H1 (cell line): Measurements from ENCODE around the gene CUL4B. TPM values are rescaled to one million over a fixed set of nuclear protein-coding genes. Genes with fewer than 3 reads are reported as not detected.

Experiments
- CTCF ChIA-PET: fragments of 300-600 bp; sonication (Branson Sonifier 250); formaldehyde crosslinking; loops from one replicate; lab custom pipeline; 2021; ENCODE audit not compliant: partially characterized antibody; lab: Charles Lee
- POLR2A ChIA-PET: fragments of 300-600 bp; sonication (Branson Sonifier 250); formaldehyde crosslinking; loops from one replicate; lab custom pipeline; 2021; ENCODE audit warnings: inconsistent platforms; ENCODE audit not compliant: partially characterized antibody; lab: Charles Lee
- DNase-seq, 2 experiments: peaks; one replicate each; pipeline versions ENCODE4 v3.0.0 to v3.0.0-alpha.2; 2010 to 2022; ENCODE audit warnings: low spot score in 2 of 2, low read depth in 1 of 2, mixed read lengths in 1 of 2
- FAIRE-seq: peaks from 2 replicates; lab custom pipeline; 2011; peaks lifted over from hg19 to GRCh38; lab: Jason Lieb, UNC
- H2AFZ ChIP-seq: 2 replicates; pipeline ENCODE4 v1.8.1; 2012; ENCODE audit warnings: low read length, inconsistent platforms
- H2AK5ac ChIP-seq: 2 replicates; pipeline ENCODE4 v1.6.1; 2013; ENCODE audit warnings: low read depth, low read length
- H2BK120ac ChIP-seq: replicated peaks from 2 replicates; pipeline ENCODE3; 2013; ENCODE audit warnings: low read depth, low read length, inconsistent platforms
- H2BK12ac ChIP-seq: 2 replicates; pipeline ENCODE4 v1.6.1; 2013; ENCODE audit warnings: low read depth, low read length
- H2BK15ac ChIP-seq: 2 replicates; pipeline ENCODE4 v1.6.1; 2013; ENCODE audit warnings: low read length
- H2BK20ac ChIP-seq: 2 replicates; pipeline ENCODE4 v1.6.1; 2013; ENCODE audit warnings: low read length
- H2BK5ac ChIP-seq: 2 replicates; pipeline ENCODE4 v1.6.1; 2013; ENCODE audit warnings: low read depth, low read length
- H3K14ac ChIP-seq: 2 replicates; pipeline ENCODE4 v1.6.1; 2013; ENCODE audit warnings: inconsistent platforms; ENCODE audit not compliant: insufficient read length
- H3K18ac ChIP-seq: 2 replicates; pipeline ENCODE4 v1.6.1; 2013; ENCODE audit warnings: low read length; ENCODE audit errors: extremely low read depth
- H3K23ac ChIP-seq: 2 replicates; pipeline ENCODE4 v1.6.1; 2013; ENCODE audit warnings: inconsistent platforms; ENCODE audit not compliant: insufficient read length
- H3K23me2 ChIP-seq: 2 replicates; pipeline ENCODE4 v1.6.1; 2013; ENCODE audit warnings: low read depth, low read length
- H3K27ac ChIP-seq: 2 replicates; pipeline ENCODE4 v1.6.1; 2011; ENCODE audit warnings: low read depth, low read length, inconsistent platforms
- H3K27me3 ChIP-seq, 4 experiments: replicated peaks in 1 of 4; 1 replicate in 1 of 4; 2 replicates in 3 of 4; pipeline versions ENCODE4 v1.6.1 to v1.8.1; 2011 to 2013; ENCODE audit warnings: low read length in 3 of 4, mild to moderate bottlenecking in 3 of 4, inconsistent platforms in 2 of 4, mixed read lengths in 2 of 4, moderate library complexity in 1 of 4; ENCODE audit not compliant: control insufficient read depth in 3 of 4, insufficient read depth in 3 of 4; ENCODE audit errors: extremely low read depth in 1 of 4
- H3K36me3 ChIP-seq, 4 experiments: 2 replicates each; pipeline versions ENCODE4 v1.6.1 to v1.8.1; 2011 to 2013; ENCODE audit warnings: mild to moderate bottlenecking in 4 of 4, low read length in 3 of 4, moderate library complexity in 2 of 4, control low read depth in 1 of 4, inconsistent platforms in 1 of 4; ENCODE audit not compliant: insufficient read depth in 4 of 4, control insufficient read depth in 2 of 4
- H3K4ac ChIP-seq: replicated peaks from 2 replicates; pipeline ENCODE3; 2013; ENCODE audit warnings: low read length, low read depth, mixed read lengths, inconsistent platforms; ENCODE audit not compliant: insufficient read length
- H3K4me1 ChIP-seq, 4 experiments: replicated peaks in 1 of 4; 1 replicate in 1 of 4; 2 replicates in 3 of 4; pipeline versions ENCODE4 v1.6.1 to v1.8.1; 2011 to 2013; ENCODE audit warnings: low read length in 3 of 4, inconsistent platforms in 2 of 4, mixed read lengths in 1 of 4; ENCODE audit not compliant: insufficient read depth in 4 of 4, control insufficient read depth in 3 of 4
- H3K4me2 ChIP-seq, 2 experiments: 2 replicates each; pipeline versions ENCODE4 v1.6.1 to v1.8.1; 2011 to 2013; ENCODE audit warnings: low read depth in 2 of 2, low read length in 2 of 2, control low read depth in 1 of 2, inconsistent platforms in 1 of 2, mild to moderate bottlenecking in 1 of 2; ENCODE audit not compliant: insufficient read depth in 1 of 2
- H3K4me3 ChIP-seq, 4 experiments: fragments of 200-600, 300-600 bp in 1 of 4; sonication (generic), shearing (Covaris generic), sonication (Bioruptor Twin) in 1 of 4; 2 replicates each; pipeline versions ENCODE4 v1.5.1 to v1.8.1; 2011 to 2016; ENCODE audit warnings: low read length in 4 of 4, low read depth in 3 of 4, control low read depth in 2 of 4, inconsistent platforms in 2 of 4, mild to moderate bottlenecking in 2 of 4, mixed read lengths in 1 of 4, moderate library complexity in 1 of 4; ENCODE audit not compliant: insufficient read depth in 2 of 4; ENCODE audit errors: extremely low read depth in 1 of 4
- H3K56ac ChIP-seq: replicated peaks from 2 replicates; pipeline ENCODE3; 2013; ENCODE audit warnings: low read depth, mild to moderate bottlenecking, mixed read lengths, low read length, inconsistent platforms; ENCODE audit not compliant: insufficient read length
- H3K79me1 ChIP-seq: 2 replicates; pipeline ENCODE4 v1.6.1; 2013; ENCODE audit warnings: low read depth, low read length, control low read depth
- H3K79me2 ChIP-seq, 2 experiments: 2 replicates each; pipeline versions ENCODE4 v1.6.1 to v1.8.1; 2012 to 2013; ENCODE audit warnings: low read length in 2 of 2, mild to moderate bottlenecking in 2 of 2, inconsistent platforms in 1 of 2; ENCODE audit not compliant: insufficient read depth in 2 of 2, control insufficient read depth in 1 of 2
- H3K9ac ChIP-seq, 4 experiments: replicated peaks in 1 of 4; 1 replicate in 1 of 4; 2 replicates in 3 of 4; pipeline versions ENCODE4 v1.6.1 to v1.8.1; 2011 to 2013; ENCODE audit warnings: low read depth in 3 of 4, low read length in 3 of 4, control low read depth in 2 of 4, mild to moderate bottlenecking in 2 of 4, moderate library complexity in 2 of 4, inconsistent platforms in 1 of 4; ENCODE audit errors: extremely low read depth in 1 of 4
- H3K9me3 ChIP-seq, 2 experiments: 2 replicates each; pipeline versions ENCODE4 v1.6.1 to v1.8.1; 2012 to 2013; ENCODE audit warnings: mild to moderate bottlenecking in 2 of 2, moderate library complexity in 2 of 2, control low read depth in 1 of 2, inconsistent platforms in 1 of 2, low read depth in 1 of 2, low read length in 1 of 2, mixed read lengths in 1 of 2; ENCODE audit not compliant: insufficient read depth in 2 of 2
- H4K20me1 ChIP-seq, 2 experiments: replicated peaks in 1 of 2; 2 replicates each; pipeline versions ENCODE3 to v1.8.1; 2011 to 2013; ENCODE audit warnings: inconsistent platforms in 2 of 2, low read length in 2 of 2, mild to moderate bottlenecking in 1 of 2; ENCODE audit not compliant: insufficient read depth in 2 of 2, control insufficient read depth in 1 of 2
- H4K5ac ChIP-seq: 2 replicates; pipeline ENCODE4 v1.6.1; 2013; ENCODE audit warnings: low read length, low read depth, mixed read lengths, inconsistent platforms; ENCODE audit not compliant: insufficient read length
- H4K8ac ChIP-seq: 2 replicates; pipeline ENCODE4 v1.8.0; 2013; ENCODE audit warnings: mild to moderate bottlenecking, moderate library complexity, low read length, inconsistent platforms; ENCODE audit not compliant: insufficient read depth; ENCODE audit errors: extremely low read depth
- H4K91ac ChIP-seq: replicated peaks from 2 replicates; pipeline ENCODE3; 2013; ENCODE audit warnings: low read length, mixed read lengths, inconsistent platforms; ENCODE audit not compliant: insufficient read length
- CHD2 ChIP-seq: IDR thresholded peaks from 2 replicates; pipeline ENCODE4 v1.6.1; 2012; ENCODE audit warnings: low read length, improper control_type of control experiment
- CREB1 ChIP-seq: IDR thresholded peaks from 2 replicates; pipeline ENCODE4 v1.6.1; 2012; ENCODE audit warnings: inconsistent platforms
- HDAC6 ChIP-seq: IDR thresholded peaks from one replicate; pipeline ENCODE4 v1.7.1; 2012; ENCODE audit warnings: low read depth, mild to moderate bottlenecking, inconsistent platforms, low read length, moderate library complexity
- MAFK ChIP-seq: IDR thresholded peaks from 2 replicates; pipeline ENCODE4 v1.6.1; 2012; ENCODE audit warnings: low read depth, mild to moderate bottlenecking, improper control_type of control experiment, low read length
- RNF2 ChIP-seq: fragments of 200-900, 300-1000 bp; sonication (generic); IDR thresholded peaks from 2 replicates; pipeline ENCODE4 v1.7.1; 2016; ENCODE audit warnings: borderline replicate concordance, low read depth, mild to moderate bottlenecking, antibody characterized with exemption, low read length; ENCODE audit not compliant: poor library complexity, severe bottlenecking; ENCODE audit errors: missing control alignments
- WGBS, 2 experiments: shearing (Covaris generic) in 1 of 2; methylation state at CpG; one replicate each; pipeline versions ENCODE4 v1.1.6 to v1.1.7; 2013 to 2015; ENCODE audit warnings: low lambda C conversion rate in 2 of 2, mixed read lengths in 2 of 2, inconsistent platforms in 1 of 2, low coverage in 1 of 2, missing lambda C conversion rate in 1 of 2; ENCODE audit not compliant: insufficient replicate concordance in 2 of 2, insufficient coverage in 1 of 2, insufficient read length in 1 of 2; ENCODE audit errors: extremely low coverage in 1 of 2, missing lambda C conversion rate in 1 of 2; 5-methylcytosine and 5-hydroxymethylcytosine counted together
- polyA plus RNA-seq, 7 experiments: library from polyadenylated mRNA; depleted of rRNA in 3 of 7; stranded (reverse) in 5 of 7; unstranded in 2 of 7; fragments of >200 nt in 5 of 7; fragments of 200-250 nt in 2 of 7; gene quantifications; 1 replicate in 5 of 7; 2 replicates in 1 of 7; 4 replicates in 1 of 7; pipeline versions ENCODE4 v1.2.1 to v1.2.3, GENCODE V29; 2011 to 2013; ENCODE audit warnings: missing spikeins in 2 of 7, mixed read lengths in 2 of 7
- total RNA-seq: library from RNA; stranded (reverse); fragmentation: NEBNext Ultra II Directional; extraction: Animal tissue kit (Norgen Biotek cat#: 25700); gene quantifications from 2 replicates; pipeline ENCODE4 v1.2.1, GENCODE V29; 2021
- TF ChIP-seq, protein P1 (sequence below): IDR thresholded peaks from 2 replicates; pipeline ENCODE4 v1.6.1; 2011; ENCODE audit warnings: low read length, improper control_type of control experiment
- TF ChIP-seq, protein P2 (sequence below): IDR thresholded peaks from 2 replicates; pipeline ENCODE4 v1.6.1; 2012; ENCODE audit warnings: inconsistent platforms
- TF ChIP-seq, protein P3 (sequence below): IDR thresholded peaks from 2 replicates; pipeline ENCODE4 v1.6.1; 2012; ENCODE audit warnings: inconsistent platforms

Gene CUL4B
- total and polyA plus RNA-seq, 2 of the 8 experiments (the other 6 are each of a cell fraction or from before 2014, with no cell fraction given): 11.7 to 44.0 TPM

DNA sequence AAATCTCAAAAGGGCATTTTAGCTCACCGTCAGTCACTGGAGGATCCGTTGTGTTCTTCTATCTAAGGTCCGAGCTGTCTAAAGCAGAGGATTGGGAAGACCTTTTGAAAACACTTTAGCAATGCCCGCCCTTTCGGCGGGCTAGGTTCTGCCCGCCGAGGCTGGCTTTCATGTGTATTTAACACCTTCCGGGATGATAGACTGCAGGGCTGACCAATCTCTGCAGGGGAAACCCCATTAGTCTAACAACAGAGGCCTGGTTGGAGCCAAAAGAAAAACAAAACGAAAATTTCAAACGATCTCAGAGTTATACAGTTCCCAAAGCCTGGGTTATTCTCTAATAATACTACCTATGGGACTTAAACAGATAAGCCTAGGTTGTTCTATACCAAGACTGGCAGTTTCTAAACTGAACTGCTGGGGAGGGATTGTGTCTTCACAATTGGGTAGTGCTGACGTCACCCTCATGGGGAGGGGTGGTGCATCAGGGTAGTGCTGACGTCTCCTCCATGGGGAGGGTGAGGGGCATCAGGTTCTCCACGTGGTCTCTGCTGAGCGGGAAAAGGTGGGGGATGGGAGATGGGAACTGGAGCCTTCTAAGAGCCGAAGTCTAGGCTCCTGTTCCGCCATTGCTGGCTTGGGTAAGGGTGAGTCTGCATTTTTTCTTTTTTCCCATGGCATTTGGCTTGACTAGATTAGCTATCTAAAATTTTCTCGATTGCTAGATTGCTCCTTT is 14.8 kb upstream of the CUL4B start:
- POLR2A ChIA-PET: interaction anchor here (0.9 to 1.5 kb wide), 2 partner anchors 14 to 15 kb away, joined by 3 to 5 read pairs; partner anchors contain the start of gene CUL4B
- H2BK5ac ChIP-seq: no peak overlapping the region
- H3K79me1 ChIP-seq: no peaks in the 10 kb centered on the region
- H3K23me2 ChIP-seq: no peaks in the 10 kb centered on the region
- H3K79me2 ChIP-seq: no peaks in the 10 kb centered on the region
- no peaks in the 10 kb centered on the region for H3K9me3 ChIP-seq
- no peak overlapping the region for H3K23ac ChIP-seq
- no peak for TF ChIP-seq RNF2
- TF ChIP-seq, protein P1, sequence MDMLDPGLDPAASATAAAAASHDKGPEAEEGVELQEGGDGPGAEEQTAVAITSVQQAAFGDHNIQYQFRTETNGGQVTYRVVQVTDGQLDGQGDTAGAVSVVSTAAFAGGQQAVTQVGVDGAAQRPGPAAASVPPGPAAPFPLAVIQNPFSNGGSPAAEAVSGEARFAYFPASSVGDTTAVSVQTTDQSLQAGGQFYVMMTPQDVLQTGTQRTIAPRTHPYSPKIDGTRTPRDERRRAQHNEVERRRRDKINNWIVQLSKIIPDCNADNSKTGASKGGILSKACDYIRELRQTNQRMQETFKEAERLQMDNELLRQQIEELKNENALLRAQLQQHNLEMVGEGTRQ: peak; percentile 35; the same call in 1 of the 2 replicates
- TF ChIP-seq, protein P2, sequence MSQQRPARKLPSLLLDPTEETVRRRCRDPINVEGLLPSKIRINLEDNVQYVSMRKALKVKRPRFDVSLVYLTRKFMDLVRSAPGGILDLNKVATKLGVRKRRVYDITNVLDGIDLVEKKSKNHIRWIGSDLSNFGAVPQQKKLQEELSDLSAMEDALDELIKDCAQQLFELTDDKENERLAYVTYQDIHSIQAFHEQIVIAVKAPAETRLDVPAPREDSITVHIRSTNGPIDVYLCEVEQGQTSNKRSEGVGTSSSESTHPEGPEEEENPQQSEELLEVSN: peak; percentile 99
- TF ChIP-seq CREB1: peak; percentile 63
- TF ChIP-seq CHD2: peak; percentile 16; the same call in 1 of the 2 replicates
- no peak for TF ChIP-seq HDAC6
- TF ChIP-seq MAFK: peak; percentile 3; the same call in 1 of the 2 replicates
- TF ChIP-seq, protein P3, sequence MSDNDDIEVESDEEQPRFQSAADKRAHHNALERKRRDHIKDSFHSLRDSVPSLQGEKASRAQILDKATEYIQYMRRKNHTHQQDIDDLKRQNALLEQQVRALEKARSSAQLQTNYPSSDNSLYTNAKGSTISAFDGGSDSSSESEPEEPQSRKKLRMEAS: peak; percentile 96
- no peak overlapping the region for H3K14ac ChIP-seq
- no peak overlapping the region for H4K8ac ChIP-seq
- no peaks in the 10 kb centered on the region for H3K27me3 ChIP-seq
- no peaks in the 10 kb centered on the region for H4K20me1 ChIP-seq
- no peak overlapping the region for H3K9ac ChIP-seq
- no peak overlapping the region for H3K4me2 ChIP-seq
- no peak overlapping the region for H2AK5ac ChIP-seq
- H3K56ac ChIP-seq: no peak overlapping the region
- H3K36me3 ChIP-seq: no peaks in the 10 kb centered on the region
- 87% methylated on average over 18 of the region's 18 CpGs; no CpG with 5 or more reads in 1 of the 2 experiments for WGBS, 2 experiments
- no peak overlapping the region for H2AFZ ChIP-seq
- H2BK15ac ChIP-seq: no peak overlapping the region
- no peak overlapping the region for H3K18ac ChIP-seq
- no peak overlapping the region for H2BK20ac ChIP-seq
- no peaks in the 10 kb centered on the region for H3K4me1 ChIP-seq
- DNase-seq (no peak), FAIRE-seq (no peak)
- H2BK120ac ChIP-seq: no peak overlapping the region
- no peak overlapping the region for H3K27ac ChIP-seq
- no peak overlapping the region for H3K4me3 ChIP-seq
- H2BK12ac ChIP-seq: no peak overlapping the region
- no peak overlapping the region for H3K4ac ChIP-seq
- no peak overlapping the region for H4K5ac ChIP-seq
- no peak overlapping the region for H4K91ac ChIP-seq
- CTCF ChIA-PET: no interaction called here
